ENCODE measurements around the gene FARS2. TPM values are rescaled to one million over a fixed set of nuclear protein-coding genes. Genes with fewer than 3 reads are reported as not detected.

The FARS2 gene
- 10 to 100 TPM; 15.4 to 15.7 TPM for total RNA-seq
- long read RNA-seq, transcript FARS2-201 (7 exons, 1,663 nt): major isoform, 37 of 51 reads
- long read RNA-seq, partial matches to known transcripts: 2 of 51 reads
- long read RNA-seq, other reads (novel, unspliced or antisense): 11 of 51 reads

DNA sequence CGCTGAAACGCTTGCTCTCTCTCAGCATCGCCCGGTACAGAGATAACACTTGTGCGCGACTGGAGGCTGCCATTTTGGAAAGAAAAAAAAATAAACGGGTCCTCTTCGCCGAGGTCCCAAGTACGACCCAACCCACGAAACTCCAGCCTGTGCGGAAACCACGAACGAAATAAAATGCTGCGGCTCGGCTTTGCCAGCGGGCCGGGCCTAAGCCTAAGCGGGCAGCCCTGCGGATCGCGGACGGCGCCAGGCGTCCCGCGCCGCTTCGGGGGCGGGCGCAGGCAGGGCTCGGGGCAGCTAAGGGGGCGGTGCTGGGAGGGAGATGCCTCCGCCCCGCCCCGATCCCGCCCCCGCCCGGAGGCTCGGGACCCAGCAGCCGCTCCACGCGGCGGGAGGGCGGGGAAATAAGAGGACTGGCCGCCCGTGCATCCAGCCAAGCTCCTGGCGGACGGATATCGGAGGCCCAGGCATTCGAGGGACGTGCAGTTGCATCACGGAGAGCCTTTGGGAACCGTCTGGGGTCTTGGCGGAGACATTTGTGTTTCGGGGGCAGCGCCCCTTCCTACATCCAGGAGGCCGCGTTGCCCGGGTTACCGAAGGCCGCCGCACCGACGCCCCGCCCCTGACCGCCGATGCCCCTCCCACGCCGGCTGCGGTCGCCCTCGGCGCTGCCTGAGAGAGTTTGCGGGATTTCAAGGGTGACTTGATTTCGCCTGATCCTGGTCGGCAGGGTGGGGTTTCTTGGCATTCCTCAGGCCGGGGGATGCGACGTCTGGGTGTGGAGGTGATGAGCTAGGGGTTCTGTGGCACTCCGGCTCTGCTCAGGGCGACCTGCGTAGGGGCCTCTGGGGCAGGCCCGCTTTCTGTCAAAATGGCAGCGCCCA lies at the start of gene FARS2, which contains the start of gene LYRM4:
Gene FARS2, plus strand, starts transcription at position 853 of the 884 bp plus-strand sequence.
Gene LYRM4, minus strand, starts transcription at position 290 of the 884 bp plus-strand sequence. Its CDS starts 217 bp downstream, at position 73.
- ATAC-seq: peak; percentile 94
- intact Hi-C loops (cut with DNase I, micrococcal nuclease): no loop called here

DNA sequence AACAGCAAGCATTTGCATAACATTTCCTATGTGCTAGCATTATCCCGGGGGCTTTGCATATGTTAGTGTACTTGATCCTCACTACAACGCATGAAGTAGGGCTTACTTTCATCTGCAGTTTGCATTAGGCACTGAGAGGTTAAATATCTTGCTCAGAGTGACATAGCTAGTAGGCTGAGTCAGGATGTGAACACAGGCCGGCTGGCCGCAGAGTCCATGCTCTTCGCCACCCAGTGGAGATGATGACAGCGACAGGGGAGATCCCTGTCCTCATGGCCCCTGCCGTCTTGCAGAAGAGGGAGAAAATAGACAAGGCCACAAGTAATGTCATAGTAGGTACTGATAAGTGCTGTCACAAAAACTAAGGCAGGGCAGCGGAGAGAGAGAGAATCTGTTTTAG lies 47.5 kb upstream of the FARS2 start:
- intact Hi-C loops (cut with DNase I, micrococcal nuclease): no loop called here
- DNase-seq (no peak), ATAC-seq (no peak)

More for the DNA sequence above, at the start of gene FARS2, which contains the start of gene LYRM4:
- peak; percentile 81 to 93 for DNase-seq

DNA sequence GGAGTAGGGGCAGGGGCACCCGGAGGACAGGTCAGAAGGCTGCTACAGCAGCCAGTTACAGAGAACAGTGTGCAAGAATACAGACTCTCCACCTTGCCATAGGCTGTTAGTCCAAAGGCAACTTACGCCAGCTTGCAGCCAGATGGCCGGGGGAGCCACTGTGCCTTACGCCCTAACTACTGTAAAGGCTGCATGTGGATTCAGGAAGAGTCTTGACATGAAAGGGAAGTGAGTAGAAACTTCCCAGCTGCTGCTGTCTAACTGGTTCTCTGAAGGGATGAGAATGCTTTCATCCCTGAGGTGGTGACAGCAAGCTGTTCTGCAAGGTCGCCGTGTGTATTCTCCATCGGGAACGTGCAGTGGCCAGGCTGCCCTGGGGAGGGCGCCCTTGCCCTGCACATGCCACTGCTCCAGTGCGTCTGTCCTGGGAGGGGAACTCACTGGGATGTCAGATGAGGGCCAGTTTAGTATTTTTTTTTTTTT lies 46.7 kb upstream of the FARS2 start:
- intact Hi-C loops (cut with DNase I, micrococcal nuclease): no loop called here
- ATAC-seq (peak; percentile 56), DNase-seq (peak in 1 of 2 donors; percentile 35)

DNA sequence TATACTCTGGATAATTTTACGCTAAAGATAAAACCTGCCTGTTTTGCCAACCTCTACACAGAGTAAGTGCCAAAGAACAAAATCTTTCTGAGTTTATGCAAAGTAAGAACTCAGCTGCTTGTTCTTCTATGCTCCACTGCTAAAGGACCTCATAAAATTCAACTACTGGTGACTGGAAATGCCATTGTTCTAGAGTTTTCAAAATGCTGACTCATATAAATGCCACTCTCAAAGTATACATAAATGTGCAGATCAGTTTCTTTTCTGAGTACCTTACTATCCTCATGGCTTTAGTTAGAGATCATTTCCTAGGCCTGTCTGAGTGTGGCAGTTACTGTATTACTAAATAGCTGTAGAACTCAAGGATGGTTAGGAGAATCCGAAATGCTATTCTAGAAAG lies 46.2 kb upstream of the FARS2 start:
- DNase-seq (no peak), ATAC-seq (peak; percentile 41)

DNA sequence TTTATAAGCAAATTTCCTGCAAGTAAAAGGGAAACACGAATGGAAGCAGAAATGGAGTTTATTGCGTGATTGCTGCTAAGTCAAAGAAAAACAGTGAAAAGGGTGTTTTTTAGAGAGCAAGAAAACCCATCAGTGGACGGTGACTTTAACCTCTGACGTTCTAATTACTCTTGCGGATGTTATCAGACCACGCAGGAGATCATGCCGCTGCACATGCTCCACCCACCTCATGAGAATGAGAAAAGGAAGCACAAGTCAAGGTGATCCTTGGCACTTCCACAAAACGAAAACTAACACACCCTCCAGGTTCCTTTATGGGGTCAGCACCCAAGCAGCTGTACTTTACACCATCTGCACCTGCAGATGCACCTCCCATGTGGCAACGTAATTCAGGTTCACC lies 45.5 kb upstream of the FARS2 start:
- ATAC-seq (peak; percentile 95), DNase-seq (peak; percentile 30 to 43)
- intact Hi-C loops (cut with DNase I, micrococcal nuclease): no loop called here

More for the DNA sequence above, 46.2 kb upstream of the FARS2 start:
- intact Hi-C loops (cut with DNase I, micrococcal nuclease): no loop called here

DNA sequence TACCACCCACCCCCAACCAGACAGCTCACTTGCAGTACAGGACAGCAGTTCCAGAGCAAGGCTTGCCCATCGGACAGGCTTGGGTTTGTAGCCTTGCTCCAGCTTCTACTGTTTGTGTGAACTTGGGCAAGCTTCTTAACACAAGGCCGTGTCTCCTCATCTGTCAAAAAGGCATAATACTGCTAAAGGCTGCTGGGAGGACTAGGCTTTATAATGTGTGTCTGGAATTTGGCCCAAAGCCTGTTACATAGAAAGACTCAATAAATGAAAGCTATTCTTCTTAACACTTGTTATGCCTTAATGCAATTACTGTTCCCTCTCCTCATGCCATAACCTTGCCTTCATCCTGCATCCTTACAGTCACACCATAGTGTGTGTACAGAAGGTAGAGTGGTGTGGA lies 44.0 kb upstream of the FARS2 start:
- DNase-seq: no peak
- intact Hi-C loops (cut with DNase I, micrococcal nuclease): no loop called here

DNA sequence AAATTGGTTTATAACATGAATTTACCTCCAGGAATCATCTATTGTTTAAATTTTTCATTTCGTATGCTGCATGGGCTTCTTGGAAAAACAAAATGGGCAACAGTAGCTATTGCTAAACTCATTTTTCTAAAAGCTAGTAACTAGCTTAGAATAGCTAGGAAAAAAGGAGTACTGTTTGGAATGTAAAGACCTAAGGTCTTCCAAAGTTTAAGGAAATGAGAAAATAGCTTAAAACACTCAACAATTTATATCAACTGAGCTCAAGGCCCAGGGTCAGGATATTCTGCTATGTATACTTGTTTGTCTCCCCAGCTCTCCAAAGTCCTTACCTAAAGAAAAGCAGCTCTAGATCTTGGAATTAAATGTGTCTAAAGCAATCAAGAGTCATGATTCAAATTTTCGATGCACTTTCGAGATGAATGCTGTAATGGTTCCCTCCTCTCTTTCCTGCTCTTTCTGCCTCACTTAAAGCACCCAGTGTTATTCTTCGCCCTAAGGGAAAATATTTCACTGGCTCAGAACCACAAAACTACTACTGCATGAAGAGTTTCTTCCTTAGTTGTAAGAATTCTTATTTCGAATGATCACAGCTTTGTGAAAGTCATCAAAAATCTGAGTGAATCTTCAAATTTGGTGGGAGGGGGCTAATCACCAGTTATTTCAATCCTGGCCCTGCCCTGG lies 42.2 kb upstream of the FARS2 start:
- no peak for ATAC-seq
- no peak for DNase-seq
- intact Hi-C loops (cut with DNase I, micrococcal nuclease): no loop called here

More for the DNA sequence above, 44.0 kb upstream of the FARS2 start:
- ATAC-seq: no peak

DNA sequence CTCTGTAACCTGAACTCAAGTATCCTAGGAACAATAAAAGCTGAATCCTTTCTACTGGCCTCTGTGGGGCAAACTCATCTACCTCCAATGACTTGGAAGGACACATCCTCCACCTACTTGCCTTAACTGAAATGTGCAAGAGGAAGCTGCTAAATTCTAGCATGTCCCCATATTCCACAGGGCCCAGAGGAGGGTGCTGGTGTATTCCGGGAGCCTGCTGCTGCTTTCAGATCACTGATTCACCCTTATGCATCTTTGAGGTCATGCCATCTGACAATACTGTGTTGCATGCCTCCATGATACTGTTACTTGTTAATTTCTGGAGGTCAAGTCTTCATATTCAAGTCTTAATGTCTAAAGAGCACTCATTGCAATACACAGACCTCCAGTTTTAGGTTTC lies 40.9 kb upstream of the FARS2 start:
- intact Hi-C loops (cut with DNase I, micrococcal nuclease): no loop called here
- ATAC-seq: no peak
- no peak for DNase-seq

DNA sequence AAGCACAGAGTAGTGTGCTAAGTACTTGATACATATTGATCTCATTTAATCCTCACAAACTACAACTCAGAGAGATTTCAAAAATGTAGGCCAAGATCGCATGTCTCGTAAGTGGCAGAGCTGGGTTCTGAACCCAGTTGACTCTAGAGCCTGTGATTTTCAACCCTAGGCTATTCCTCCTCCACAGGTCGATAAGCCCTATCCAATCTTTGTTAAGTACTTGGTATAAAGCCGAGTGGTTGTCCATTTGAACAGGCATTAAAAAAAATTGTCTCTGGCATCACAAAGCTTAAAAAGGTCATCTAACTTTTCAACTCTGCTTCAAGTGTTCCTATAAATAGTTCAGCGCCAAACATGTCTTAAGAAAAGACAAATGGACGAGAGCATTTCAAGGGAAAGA lies 38.0 kb upstream of the FARS2 start:
- intact Hi-C loops (cut with DNase I, micrococcal nuclease): no loop called here
- ATAC-seq (no peak), DNase-seq (no peak)

DNA sequence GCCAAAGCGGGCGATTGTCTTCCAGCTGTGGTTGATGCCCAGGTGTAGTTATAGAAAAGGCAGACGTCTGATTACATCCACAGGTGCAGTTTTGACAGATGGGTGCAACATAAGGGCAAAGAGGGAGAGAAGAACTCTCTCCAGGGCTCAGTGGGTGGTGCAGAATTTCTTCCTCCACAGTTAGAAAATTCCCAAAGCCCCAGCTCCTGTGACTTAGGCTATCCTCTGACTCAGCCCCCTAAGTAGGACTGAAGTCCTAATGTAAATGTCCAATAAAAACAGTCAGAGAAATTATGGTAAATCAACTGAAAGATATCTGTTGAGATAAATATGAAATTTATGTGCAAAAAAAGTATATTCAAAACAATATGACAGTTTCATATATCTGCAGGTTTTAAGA lies 32.0 kb upstream of the FARS2 start:
- intact Hi-C loops (cut with DNase I, micrococcal nuclease): no loop called here
- DNase-seq: no peak
- ATAC-seq: no peak

DNA sequence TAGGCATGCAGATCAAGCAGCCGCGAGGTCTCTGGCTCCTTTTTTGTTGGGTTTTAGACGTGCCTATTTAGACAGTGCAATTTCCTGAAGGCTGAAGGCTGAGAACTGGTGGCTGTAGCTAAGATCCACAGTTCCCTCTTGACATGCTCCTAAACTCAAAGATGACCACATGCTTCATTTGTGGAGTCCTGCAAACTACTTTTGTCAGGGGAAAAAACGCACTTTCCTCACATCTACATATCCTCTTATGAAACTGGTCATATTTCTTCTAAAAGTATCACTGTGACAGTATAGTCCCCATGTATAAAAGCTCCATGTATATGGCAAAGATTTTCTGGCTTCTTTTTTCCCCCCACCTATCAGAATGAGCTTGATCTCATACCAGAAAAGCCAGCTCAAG lies 31.2 kb upstream of the FARS2 start:
- intact Hi-C loops (cut with DNase I, micrococcal nuclease): no loop called here
- ATAC-seq (no peak), DNase-seq (no peak)

DNA sequence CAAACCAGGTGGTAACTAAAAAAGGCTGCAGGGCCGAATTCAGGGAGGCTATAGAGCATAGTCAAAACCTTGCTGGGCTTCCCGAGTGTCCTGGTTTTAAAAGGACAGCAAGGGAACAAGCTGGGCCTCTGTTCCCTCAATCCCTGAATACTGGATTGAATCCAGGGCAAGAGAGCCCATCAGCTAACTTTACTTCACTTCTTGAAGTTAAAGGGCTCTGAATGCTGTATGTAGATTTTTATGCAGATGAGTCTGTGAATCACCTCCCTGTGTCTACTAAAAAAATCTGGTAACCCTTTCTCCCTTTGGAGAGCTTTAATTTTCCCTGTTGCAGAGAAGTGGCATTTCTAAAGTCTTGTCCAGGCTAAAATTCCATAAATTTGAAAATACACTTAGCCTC lies 30.0 kb upstream of the FARS2 start:
- DNase-seq: no peak
- intact Hi-C loops (cut with DNase I, micrococcal nuclease): no loop called here
- no peak for ATAC-seq

DNA sequence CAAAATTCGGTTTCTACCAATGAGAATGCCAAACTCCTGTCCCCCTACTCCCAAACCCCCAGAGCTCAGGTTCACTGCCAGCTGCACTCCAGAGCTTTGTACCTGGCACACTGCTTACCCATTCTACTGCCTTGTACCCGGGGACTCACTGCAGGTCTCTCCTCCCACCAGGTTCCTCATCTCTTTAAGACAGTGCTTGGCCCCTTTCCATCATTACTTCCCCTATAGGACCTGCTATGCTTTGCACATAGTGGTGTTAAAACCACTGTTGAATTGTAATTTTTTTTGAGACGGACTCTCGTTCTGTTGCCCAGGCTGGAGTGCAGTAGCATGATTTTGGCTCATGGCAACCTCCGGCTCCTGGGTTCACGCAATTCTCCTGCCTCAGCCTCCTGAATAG lies 26.4 kb upstream of the FARS2 start:
- ATAC-seq (no peak), DNase-seq (no peak)
- intact Hi-C loops (cut with DNase I, micrococcal nuclease): no loop called here

DNA sequence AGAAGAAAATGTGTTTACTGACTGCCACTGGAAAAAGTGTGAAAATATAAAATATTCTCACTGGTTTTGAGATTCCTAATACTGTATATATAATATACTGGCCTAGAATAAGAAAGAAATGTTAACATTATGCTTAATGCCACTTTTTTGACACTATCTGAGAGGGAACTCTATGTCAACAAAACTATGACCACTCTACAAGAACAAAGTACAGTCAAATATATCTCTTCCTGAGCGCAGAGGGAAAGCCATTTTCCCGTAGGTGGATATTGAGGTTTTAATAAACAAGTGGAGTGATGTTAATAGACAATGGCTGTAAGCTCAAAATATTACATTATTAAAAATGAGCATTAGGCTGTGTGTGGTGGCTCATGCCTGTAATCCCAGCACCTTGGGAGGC lies 25.5 kb upstream of the FARS2 start:
- intact Hi-C loops (cut with DNase I, micrococcal nuclease): no loop called here
- DNase-seq (no peak), ATAC-seq (no peak)

DNA sequence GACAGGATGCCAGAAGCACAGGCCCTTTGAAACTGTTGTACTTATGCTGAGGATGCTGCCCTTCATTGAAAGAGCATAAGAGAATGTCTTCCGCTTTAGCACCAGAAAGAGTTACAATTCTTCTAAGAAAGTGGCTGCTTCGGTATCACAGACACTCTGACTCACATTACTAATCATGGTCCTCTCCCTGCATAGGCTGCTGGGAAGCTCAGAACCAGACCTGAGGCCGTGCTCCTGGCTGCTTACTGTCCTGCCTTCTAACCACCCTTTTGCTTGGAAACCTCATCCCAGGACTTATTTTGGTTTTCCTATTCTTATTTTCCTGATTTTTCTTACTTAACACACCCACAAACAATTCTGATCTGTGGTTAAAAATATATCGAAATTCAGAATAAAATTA lies 23.5 kb upstream of the FARS2 start:
- DNase-seq: no peak
- no peak for ATAC-seq
- intact Hi-C loops (cut with DNase I, micrococcal nuclease): no loop called here

DNA sequence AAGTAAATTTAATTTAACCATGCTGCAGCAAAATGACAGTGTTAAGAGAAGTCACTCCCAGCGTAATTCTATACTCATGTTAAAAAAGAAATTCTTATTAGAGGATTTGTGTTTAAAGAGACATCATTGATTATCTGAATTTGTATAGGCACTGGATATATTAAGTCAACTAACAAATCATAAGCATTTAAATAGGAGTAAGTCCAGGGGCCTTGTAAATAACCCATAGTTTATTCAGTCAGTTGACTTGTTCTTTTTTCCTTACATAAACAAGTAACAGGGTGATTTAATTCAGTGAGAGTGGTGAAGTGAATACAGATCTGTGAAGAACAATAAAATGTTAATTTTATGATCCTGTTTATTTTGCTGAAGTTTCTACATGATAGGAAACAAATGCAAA lies 23.0 kb upstream of the FARS2 start:
- ATAC-seq (no peak), DNase-seq (no peak)
- intact Hi-C loops (cut with DNase I, micrococcal nuclease): no loop called here

DNA sequence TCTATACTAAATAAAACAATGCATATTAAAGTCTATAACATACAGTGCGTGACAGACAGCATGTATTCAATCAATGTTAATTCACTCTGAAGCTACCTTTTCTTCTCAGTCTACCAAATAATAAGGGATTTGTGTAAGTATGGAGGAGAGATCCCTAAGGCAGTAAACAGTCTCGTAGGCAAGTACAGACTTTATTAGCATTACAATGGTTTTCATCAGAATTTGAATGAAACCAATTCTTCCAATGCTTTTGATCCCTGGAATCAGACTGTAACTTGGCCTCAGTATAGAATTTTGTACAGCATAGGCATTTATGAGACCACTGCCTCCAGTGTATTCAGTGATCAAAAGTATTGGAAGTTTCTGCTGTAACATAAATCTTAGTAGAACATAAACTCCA lies 20.1 kb upstream of the FARS2 start:
- intact Hi-C loops (cut with DNase I, micrococcal nuclease): no loop called here
- ATAC-seq: no peak

DNA sequence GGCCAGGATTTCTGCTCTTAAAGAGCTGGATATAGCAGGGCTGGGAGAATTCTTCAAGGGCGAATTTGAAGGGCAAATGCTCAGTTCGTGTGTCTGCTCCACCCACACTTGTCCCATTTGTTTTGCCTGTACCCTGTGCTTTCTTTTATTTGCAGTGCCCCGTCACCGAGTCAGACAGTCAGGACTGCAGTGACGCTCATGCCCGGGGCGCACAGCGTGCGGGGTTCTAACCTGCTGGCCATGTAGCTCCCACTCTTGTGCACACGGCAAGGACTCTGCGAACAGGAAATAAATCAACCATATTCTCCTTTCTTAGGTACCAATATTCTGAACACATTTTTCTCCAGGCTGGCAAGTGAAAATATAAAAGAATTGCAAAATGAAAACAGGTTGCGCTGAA lies 18.2 kb upstream of the FARS2 start:
- ATAC-seq (no peak), DNase-seq (no peak)
- intact Hi-C loops (cut with DNase I, micrococcal nuclease): no loop called here

More for the DNA sequence above, 20.1 kb upstream of the FARS2 start:
- no peak for DNase-seq

DNA sequence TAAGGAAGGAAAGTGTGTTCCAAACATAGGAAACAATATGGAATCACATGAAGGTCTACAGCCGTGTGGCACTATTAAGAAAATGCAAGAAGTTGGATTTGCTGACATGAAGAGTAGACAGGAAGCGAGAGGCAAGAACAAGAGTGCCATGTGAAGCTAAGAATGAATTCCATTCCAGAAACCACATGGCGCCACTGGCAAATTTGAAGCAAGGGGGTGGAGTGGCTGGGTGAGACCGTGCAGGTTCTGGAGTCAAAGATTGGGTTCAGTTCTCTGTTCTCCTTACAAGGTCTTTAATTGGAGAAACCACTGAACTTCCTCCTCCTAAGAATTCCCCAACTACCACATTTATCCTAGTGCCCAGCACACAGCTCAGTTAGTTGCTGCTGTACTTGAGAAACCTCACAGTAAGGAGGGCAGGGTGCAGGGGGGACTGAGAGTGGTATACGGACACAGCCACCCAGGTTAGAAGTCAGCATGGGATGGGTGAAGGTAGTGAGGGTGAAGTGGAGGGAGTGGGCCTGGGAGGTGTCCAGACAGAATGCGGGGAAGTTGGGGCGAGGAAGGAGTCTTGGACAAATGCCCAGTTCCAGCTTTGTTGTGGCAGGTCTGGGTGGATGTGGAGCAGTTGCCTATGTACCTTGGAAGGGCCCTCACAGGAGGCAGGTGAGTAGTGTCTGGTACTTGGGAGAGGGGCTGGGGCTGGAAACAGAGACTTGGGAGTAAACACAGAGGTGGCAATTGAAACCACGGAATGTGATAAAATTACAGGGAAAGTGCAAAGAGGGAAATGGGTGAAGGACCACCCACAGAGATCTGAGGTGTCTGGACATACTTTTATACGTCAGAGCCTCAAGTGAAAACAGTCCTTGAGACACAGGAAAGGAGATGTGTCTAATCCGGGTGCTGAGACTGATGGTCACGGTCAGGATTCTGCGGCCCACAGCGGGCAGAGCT lies 14.9 kb upstream of the FARS2 start:
- intact Hi-C loops (cut with DNase I, micrococcal nuclease): no loop called here
- DNase-seq (no peak), ATAC-seq (no peak)
